Measurements from ENCODE around the gene TRIM32.

The TRIM32 gene

GRCh38 chr9:116706310-116707290 is 19.5 kb downstream of the TRIM32 start:
- no peak for DNase-seq

DNA sequence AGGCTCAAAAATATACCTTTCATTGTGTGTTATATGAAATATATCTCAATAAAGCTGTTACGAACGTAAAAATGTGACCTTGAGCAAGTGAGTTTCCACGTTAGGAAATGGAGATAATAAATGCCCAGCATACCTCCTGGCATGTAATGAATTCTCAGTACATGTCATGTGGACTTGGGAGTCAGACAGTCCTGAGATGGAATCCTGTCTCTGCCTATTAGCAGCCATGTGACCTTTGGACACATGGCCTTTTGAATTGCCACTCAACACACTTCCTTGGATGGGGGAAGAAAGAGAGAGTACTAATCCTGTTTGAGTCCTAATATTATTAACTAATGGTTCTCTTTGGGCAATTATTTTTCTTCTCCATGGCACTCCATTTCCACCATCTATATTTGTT is 25.7 kb downstream of the TRIM32 start:
- no peak for DNase-seq

GRCh38 chr9:116713271-116713670 is 26.2 kb downstream of the TRIM32 start:
- no peak for DNase-seq

DNA sequence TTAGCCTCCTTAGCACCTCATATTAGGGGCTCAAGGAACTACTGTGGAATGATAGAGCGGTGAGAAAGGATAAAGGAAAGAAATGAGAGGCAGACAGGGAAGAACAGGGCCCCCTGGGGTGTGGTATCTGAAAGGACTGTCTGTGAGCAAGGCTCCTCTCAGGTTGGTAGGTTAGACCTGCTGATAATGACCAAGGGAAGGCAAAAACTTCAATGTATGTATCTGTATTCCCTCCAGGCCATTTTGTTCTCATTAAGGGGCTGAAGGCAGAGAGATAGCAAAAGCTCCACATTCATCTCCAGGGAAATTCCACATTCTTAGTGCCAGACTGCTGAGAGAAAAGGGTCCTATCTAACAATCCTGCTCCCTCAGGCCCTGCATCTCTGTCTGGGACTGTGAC is 28.6 kb downstream of the TRIM32 start:
- DNase-seq, result no peak

DNA sequence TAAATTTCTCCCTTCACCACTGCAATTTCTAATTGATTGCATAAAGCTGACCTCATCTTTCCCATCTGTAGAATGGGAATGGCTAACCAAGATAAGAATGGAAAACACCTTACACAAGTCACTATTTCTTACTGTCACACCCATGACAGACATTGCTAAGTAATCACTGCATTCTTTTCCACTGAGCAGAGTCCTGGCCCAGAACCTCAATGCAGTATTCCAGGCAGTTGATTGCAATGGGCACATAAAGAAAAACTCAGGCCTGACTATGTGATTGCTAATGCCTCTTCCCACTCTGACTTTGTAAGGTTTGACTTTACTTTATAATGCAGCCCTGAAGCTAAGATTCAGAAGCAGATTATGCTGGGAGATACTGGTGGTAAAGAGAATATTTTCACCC is 29.3 kb downstream of the TRIM32 start:
- DNase-seq, result no peak

- no peak for DNase-seq
These were observed 30.0 kb downstream of the TRIM32 start for GRCh38 chr9:116717150-116717549.

DNA sequence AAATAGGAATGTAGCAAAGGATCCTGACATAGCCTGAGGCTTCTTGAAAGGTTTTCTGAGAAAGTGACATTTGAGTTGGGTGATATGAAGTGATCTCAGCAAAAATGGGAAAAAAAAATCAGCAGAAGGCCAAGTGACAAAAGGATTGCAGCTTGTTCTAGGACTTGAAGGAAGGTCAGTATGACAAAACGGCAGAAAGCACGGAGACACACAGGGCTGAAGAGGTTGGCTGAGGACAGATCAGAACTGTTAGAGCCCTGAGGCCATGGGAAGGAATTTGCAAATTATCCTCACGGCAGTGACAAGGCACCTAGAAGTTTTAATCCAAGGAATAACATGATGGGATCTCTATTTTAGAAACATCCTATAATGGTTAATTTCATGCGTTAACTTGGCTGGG is 31.0 kb downstream of the TRIM32 start:
- no peak for DNase-seq

GRCh38 chr9:116720111-116720510 is 33.0 kb downstream of the TRIM32 start:
- no peak for DNase-seq

DNA sequence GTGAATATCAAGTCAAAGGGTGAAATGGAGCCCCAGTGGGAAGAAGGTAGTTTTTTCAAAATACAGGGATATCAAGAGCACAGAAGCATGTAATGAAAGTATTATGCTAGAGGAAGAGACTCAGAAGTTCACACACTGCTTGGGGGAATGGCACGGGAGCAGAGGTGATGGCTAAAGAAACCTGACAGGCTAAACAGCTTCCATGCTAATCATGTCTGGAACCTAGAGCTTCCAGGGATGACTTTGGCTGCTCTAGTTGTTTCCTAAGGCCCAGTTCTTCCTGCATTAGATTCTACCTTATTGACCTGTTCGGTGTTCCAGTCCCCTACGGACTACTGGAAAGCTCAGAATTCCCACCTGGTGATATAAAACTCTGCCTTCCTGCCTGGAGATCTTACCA is 34.3 kb downstream of the TRIM32 start:
- DNase-seq, result no peak

DNA sequence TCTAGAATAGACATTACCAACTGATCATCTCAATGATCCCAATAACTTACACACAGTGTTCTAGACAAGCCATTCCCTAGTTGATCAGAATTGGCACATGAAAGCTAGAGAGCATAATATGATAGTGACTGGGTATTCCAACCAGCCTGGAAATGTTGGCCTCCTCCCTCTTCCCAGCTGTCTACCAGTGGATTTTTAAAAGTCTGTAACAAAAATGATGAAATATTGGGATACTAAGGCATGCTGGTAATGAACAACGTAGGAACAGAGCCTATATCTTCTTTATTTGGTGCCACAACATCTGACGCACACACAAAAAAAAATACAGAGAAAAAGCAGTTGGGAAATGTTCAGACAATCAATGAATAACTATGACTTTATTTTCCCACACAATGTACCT is 34.8 kb downstream of the TRIM32 start:
- DNase-seq, result no peak

GRCh38 chr9:116724123-116724522 is 37.0 kb downstream of the TRIM32 start:
- no peak for DNase-seq

- no peak for DNase-seq
These were observed 39.5 kb downstream of the TRIM32 start for GRCh38 chr9:116726602-116727001.

DNA sequence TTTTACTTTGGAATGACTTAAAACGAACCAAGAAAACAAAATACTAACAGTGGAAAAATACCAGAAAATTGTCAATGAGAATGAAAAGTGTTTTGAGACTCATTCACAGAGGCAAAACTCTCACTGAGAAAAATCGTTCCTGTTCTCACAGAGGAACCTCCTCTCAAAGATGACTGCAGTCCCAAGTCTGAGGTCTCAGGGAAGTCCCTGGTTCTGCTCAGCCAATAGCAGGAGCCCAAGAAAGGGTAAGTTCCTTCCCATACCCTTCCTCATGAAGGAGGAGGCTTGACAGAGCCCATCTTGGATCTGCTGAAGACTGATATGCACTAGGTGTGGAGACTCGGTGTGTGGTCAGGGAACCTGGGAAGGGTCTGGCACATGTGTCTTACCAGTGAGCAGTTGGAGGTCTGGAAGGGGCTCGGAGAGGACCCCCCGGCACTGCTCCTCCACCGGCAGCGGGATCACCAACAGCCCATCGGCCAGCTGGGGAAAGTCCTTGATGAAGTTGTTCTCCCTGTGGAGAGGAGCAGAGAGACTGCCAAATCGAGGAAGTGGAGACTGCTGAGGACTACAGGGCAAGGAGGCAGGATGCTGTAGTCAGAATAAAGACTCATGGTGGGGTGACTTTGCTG is 46.0 kb downstream of the TRIM32 start:
- no peak for DNase-seq

DNA sequence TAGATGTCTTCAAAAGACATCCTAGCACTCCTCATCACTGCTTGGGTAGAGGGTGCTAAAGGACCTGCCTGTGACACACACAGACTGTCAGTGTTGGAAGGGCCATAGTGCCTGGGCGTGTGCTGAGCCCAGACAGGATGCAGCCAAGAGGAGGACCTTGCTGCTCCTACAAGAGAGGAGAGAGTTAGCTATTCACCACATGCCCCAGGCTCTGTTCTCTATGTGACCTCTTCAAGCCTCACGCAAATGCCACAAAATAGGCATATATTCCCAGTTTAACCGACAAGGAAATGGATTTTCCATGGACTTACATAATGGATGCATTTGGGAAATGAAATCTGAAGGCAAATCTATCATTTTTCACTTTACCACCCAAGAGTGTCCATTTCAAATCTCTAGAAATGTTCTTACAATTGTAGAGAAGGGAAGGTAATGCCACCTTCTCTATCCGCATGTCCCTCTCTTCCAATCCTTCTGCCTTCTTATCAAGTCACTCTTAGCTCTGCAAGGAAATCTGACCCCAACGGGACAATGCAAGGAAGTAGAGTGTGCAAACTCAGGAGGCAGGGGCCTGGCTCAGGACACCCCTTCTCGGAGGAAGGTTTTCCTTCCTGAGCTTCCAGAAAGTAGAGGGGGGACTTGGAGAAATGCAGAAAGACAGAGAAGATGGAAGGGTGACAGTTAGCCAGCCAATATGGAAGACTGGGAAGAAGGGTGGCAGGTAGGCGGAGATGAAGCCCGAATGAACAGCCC is 49.5 kb downstream of the TRIM32 start:
- no peak for DNase-seq

GRCh38 chr9:116737152-116737546 is 50.0 kb downstream of the TRIM32 start:
- peak; percentile 1 for DNase-seq

- DNase-seq, result no peak
These were observed 54.1 kb downstream of the TRIM32 start for GRCh38 chr9:116741086-116741740.

GRCh38 chr9:116741742-116742141 is 54.6 kb downstream of the TRIM32 start:
- DNase-seq, result no peak

DNA sequence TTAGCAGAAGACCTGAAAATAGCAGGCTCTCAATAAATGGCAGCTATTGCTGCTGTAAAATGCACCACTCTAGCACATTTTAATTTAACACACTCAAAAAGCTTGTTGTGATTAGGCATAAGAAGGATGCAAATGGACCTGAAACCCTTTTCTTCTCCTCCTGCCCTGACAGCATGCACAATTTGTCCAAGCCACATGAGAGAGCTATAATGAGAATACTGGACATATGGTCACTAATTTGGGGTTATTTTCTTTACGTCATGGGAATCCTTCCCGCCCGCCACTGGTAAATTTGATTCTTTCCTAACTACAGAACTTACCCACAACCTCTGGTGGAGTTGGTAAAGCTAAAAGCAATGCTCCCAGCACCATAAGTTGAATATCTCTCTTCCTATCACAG is 62.1 kb downstream of the TRIM32 start:
- no peak for DNase-seq

GRCh38 chr9:116749772-116750171 is 62.7 kb downstream of the TRIM32 start:
- DNase-seq, result no peak

DNA sequence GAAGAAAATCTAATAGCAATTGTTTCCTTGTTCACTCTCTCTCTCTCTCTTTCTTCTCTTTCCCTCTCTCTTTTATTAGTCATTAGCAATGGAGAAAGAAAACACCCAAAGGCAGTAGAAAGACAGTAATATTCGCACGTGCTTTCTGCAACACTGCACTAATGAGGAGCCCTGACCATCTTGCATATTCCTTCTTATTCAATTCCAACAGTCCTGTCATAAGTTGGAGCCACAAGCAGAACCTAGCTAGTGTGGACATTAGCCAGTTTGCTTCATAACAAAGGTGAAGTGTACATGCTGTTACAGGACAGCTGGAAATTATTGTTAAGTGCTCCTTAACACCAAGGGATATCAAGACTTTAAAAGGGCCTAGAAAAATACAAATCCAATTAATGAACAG is 63.4 kb downstream of the TRIM32 start:
- no peak for DNase-seq

All from NCI-H446 treated with DMSO at 0.1 percent for 48 hours (cell line).